NCI-H526 treated with DMSO at 0.1 percent for 48 hours (cell line): ENCODE measurements around the gene IL18BP.

Experiments
- DNase-seq: peaks from one replicate; lab custom pipeline; 2025; lab: John Stamatoyannopoulos, UW

The IL18BP gene

DNA sequence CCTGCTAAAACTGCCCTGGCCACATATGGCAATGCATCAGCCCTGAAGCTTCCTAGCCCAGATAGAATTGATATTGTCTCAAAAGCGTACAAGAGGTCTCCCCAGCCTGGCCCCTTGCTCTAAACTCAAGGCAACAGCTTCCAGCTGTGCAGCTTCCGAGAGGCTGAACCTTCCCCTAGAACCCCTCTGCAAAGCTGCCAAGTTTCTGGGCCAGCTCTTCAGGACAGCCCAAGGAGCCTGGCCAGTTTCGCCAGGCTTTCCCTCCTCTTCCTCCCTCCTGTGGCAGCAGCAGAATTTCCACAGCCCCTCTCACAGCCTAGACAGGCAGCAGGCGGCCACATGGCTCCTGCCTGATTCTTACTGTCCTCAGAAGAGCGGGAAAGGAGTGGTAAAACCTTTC, 47.1 kb downstream of the IL18BP start:
- no peak for DNase-seq

DNA sequence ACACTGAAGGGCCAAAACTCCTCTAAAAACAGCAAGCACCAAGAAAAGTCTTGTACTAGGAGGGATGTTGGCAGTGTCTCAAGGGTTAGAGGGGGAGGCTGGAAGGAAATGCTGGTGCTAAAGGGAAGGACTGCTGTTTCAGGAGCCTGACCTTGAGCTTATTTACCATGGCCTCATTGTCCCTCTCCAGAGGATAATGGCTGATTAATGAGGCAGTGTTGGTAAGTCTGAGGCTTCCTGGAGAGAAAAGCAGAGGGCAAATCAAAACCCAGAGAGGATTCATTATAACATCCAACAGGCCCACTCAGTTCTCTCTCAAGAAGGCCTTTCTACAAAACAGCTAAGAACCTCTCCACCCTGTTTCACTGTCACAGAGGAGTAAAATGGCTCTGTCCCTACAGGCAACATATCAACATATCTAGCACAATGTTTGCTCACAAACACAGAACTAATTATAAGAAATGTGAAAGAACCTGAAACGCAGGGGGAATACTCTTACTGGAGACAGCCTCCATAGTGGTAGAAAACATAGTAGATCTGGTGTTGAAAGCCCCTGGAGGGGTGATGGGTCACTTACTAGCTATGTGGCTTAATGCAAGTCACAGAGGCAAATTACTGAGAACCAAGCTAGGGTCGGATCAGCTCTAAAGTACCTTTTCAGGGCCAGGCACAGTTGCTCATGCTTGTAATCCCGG, 50.2 kb downstream of the IL18BP start:
- no peak for DNase-seq
